ENCODE data around the gene FKBP6.

DNA sequence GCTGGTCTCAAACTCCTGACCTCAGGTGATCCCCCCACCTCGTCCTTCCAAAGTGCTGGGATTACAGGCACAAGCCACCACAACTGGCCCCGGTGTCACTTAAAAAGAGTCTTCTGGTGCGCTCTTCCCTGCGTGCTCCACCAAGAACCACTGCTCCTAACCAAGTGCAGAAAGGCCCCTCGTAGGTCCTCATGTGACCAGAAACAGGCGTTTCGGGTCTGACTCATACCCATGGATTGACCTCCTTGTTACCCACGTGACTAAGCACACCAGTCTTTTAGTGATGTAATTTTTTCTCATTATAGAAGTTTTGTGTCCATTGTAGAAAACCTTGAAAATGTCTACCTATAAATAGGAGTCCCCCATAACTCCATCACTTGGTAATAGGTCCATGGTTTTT lies 13.9 kb downstream of the FKBP6 start:
- TF ChIP-seq POLR2A (IDR thresholded peaks at IDR 0.05; ENCODE audit: low read depth, low read length), result no peak
- no peak for TF ChIP-seq TAF1 (IDR thresholded peaks at IDR 0.05; ENCODE audit: low read depth, low read length)
- no peak for TF ChIP-seq SPI1 (IDR thresholded peaks at IDR 0.05; ENCODE audit: low read depth, low read length)
- no peak for TF ChIP-seq POLR2AphosphoS5 (IDR thresholded peaks at IDR 0.05; ENCODE audit: low read depth, low read length)

Data from GM12891 (cell line).